ENCODE data around the gene ZFYVE28.
A peak's percentile ranks its signal among the peaks of the same experiment; 100 is the strongest.

ZFYVE28 gene

DNA sequence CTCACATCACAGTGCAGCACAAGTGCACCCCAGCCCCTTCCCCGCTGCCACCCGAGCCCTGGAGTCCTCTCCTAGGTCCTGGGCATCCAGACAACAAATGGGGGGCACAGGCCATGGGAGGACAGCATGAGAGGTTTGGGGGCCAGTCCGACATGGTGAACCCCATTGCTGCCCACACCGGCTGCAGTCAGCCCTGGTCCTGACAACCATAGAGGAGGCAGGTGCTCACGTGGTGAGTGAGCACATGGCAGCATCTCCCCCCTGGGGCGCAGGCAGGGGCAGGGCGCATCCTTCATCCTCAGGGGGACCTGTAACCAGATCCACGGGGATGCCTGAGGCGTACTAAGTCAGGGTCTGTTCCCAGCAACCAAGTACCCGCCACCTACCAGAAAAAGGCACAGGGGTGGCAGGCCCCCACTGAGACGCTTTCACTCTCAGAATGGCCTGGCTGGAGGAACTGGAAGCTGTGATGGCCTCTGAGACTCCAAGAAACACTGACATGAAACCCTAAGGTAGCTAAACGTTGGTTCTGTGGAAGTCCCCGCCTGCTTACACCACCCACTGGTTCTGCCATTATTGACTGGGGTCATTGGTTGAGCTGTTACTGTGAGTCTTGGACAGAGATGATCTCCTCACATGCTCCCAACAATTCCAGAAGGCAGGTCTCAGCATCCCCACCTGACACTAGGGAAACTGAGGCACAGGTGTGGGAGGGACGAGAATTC is 6.5 kb downstream of the ZFYVE28 start:
- Histone ChIP-seq H3K27me3 (ENCODE audit: control insufficient read depth, insufficient read depth, low read length) (no peaks in the 10 kb centered on the region), H3K9ac (no peak overlapping the region), H3K79me2 (peaks cover 3% of the 10 kb centered on the region), H3K9me3 (ENCODE audit: control insufficient read depth, low read length) (no peaks in the 10 kb centered on the region), H3K36me3 (ENCODE audit: control insufficient read depth, insufficient read depth, low read length) (no peaks in the 10 kb centered on the region), H3K4me1 (no peaks in the 10 kb centered on the region), H3K4me2 (ENCODE audit: low read length) (no peak overlapping the region), H3K4me3 (ENCODE audit: low read depth, low read length) (no peak overlapping the region), H2AFZ (no peak overlapping the region), H3K27ac (peak overlapping the region; percentile 56)
- TF ChIP-seq, protein P1, sequence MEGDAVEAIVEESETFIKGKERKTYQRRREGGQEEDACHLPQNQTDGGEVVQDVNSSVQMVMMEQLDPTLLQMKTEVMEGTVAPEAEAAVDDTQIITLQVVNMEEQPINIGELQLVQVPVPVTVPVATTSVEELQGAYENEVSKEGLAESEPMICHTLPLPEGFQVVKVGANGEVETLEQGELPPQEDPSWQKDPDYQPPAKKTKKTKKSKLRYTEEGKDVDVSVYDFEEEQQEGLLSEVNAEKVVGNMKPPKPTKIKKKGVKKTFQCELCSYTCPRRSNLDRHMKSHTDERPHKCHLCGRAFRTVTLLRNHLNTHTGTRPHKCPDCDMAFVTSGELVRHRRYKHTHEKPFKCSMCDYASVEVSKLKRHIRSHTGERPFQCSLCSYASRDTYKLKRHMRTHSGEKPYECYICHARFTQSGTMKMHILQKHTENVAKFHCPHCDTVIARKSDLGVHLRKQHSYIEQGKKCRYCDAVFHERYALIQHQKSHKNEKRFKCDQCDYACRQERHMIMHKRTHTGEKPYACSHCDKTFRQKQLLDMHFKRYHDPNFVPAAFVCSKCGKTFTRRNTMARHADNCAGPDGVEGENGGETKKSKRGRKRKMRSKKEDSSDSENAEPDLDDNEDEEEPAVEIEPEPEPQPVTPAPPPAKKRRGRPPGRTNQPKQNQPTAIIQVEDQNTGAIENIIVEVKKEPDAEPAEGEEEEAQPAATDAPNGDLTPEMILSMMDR (IDR thresholded peaks at IDR 0.05), result no peak

DNA sequence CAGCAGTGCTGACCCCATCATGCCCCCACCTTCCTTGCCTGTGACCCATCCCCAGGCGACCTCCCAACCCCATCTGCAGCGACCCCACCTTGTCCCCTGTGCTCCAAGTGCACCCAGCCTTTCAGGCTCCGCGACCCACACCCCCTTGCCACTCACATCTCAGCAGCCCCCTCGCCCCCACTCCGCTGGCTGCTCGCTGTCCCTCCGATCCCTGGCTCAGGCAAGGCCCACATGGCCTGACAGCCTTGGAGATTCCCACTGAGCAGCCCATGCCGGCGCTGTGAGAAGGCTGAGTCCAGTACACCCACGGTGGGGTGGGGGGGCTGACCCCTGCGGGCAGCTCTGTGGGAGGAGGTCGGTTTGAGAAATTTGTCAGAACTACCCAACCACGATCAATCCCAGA is 9.1 kb downstream of the ZFYVE28 start:
- Histone ChIP-seq H3K9ac (no peak overlapping the region), H3K4me2 (ENCODE audit: low read length) (no peak overlapping the region), H3K27ac (no peak overlapping the region), H3K4me1 (no peaks in the 10 kb centered on the region), H3K4me3 (ENCODE audit: low read depth, low read length) (no peak overlapping the region), H3K79me2 (peaks cover 3% of the 10 kb centered on the region), H3K27me3 (ENCODE audit: control insufficient read depth, insufficient read depth, low read length) (no peaks in the 10 kb centered on the region), H2AFZ (no peak overlapping the region), H3K36me3 (ENCODE audit: control insufficient read depth, insufficient read depth, low read length) (no peaks in the 10 kb centered on the region), H3K9me3 (ENCODE audit: control insufficient read depth, low read length) (no peaks in the 10 kb centered on the region)
- TF ChIP-seq, protein P1 (IDR thresholded peaks at IDR 0.05), result no peak

DNA sequence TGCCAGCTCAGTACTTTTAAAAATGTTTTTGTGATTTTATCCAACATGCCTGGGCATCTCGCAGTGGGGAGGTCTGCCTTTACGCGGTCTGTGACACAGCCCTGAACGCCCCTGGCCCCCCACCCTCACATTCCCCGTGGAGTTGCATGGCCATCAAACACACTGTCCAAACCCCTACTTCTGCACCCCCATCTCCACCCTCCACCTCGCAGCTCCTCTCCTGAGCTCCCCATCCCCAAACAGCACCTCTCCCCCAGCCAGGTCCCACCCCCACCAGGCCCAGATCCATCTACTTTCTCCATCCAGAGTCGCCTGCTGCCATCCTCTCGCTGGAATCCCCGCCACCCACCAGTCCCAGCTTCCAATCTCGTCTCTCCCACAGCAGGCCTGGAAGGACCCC is 9.5 kb downstream of the ZFYVE28 start:
- Histone ChIP-seq H3K9ac (no peak overlapping the region), H3K27me3 (ENCODE audit: control insufficient read depth, insufficient read depth, low read length) (no peaks in the 10 kb centered on the region), H3K4me1 (no peaks in the 10 kb centered on the region), H3K9me3 (ENCODE audit: control insufficient read depth, low read length) (no peaks in the 10 kb centered on the region), H3K4me2 (ENCODE audit: low read length) (no peak overlapping the region), H3K27ac (no peak overlapping the region), H3K36me3 (ENCODE audit: control insufficient read depth, insufficient read depth, low read length) (no peaks in the 10 kb centered on the region), H2AFZ (no peak overlapping the region), H3K79me2 (peaks cover 3% of the 10 kb centered on the region), H3K4me3 (ENCODE audit: low read depth, low read length) (no peak overlapping the region)
- TF ChIP-seq, protein P1 (IDR thresholded peaks at IDR 0.05), result no peak

- TF ChIP-seq, protein P1 (IDR thresholded peaks at IDR 0.05), result no peak
- H3K27ac ChIP-seq, result no peak overlapping the region
- H3K36me3 ChIP-seq (ENCODE audit: control insufficient read depth, insufficient read depth, low read length), result no peaks in the 10 kb centered on the region
- no peak overlapping the region for H3K9ac ChIP-seq
- no peaks in the 10 kb centered on the region for H3K9me3 ChIP-seq (ENCODE audit: control insufficient read depth, low read length)
- no peak overlapping the region for H3K4me3 ChIP-seq (ENCODE audit: low read depth, low read length)
- H3K4me1 ChIP-seq, result no peaks in the 10 kb centered on the region
- H3K27me3 ChIP-seq (ENCODE audit: control insufficient read depth, insufficient read depth, low read length), result no peaks in the 10 kb centered on the region
- no peak overlapping the region for H3K4me2 ChIP-seq (ENCODE audit: low read length)
- H2AFZ ChIP-seq, result no peak overlapping the region
- peaks cover 3% of the 10 kb centered on the region for H3K79me2 ChIP-seq
Observed at GRCh38 chr4:2408401-2408958, 10.0 kb downstream of the ZFYVE28 start.

GRCh38 chr4:2407991-2408342 is 10.5 kb downstream of the ZFYVE28 start:
- H2AFZ ChIP-seq, result no peak overlapping the region
- no peak overlapping the region for H3K4me2 ChIP-seq (ENCODE audit: low read length)
- no peaks in the 10 kb centered on the region for H3K36me3 ChIP-seq (ENCODE audit: control insufficient read depth, insufficient read depth, low read length)
- no peaks in the 10 kb centered on the region for H3K27me3 ChIP-seq (ENCODE audit: control insufficient read depth, insufficient read depth, low read length)
- TF ChIP-seq, protein P1 (IDR thresholded peaks at IDR 0.05), result no peak
- no peak overlapping the region for H3K9ac ChIP-seq
- H3K4me1 ChIP-seq, result no peaks in the 10 kb centered on the region
- no peak overlapping the region for H3K4me3 ChIP-seq (ENCODE audit: low read depth, low read length)
- H3K79me2 ChIP-seq, result peaks cover 3% of the 10 kb centered on the region
- no peak overlapping the region for H3K27ac ChIP-seq
- no peaks in the 10 kb centered on the region for H3K9me3 ChIP-seq (ENCODE audit: control insufficient read depth, low read length)
